ENCODE results near the gene SLC22A4. TPM values are rescaled to one million over a fixed set of nuclear protein-coding genes. Genes with fewer than 3 reads are reported as not detected.

The SLC22A4 gene
- total RNA-seq, 1 experiment from 2014 or later: 0.72 TPM

DNA sequence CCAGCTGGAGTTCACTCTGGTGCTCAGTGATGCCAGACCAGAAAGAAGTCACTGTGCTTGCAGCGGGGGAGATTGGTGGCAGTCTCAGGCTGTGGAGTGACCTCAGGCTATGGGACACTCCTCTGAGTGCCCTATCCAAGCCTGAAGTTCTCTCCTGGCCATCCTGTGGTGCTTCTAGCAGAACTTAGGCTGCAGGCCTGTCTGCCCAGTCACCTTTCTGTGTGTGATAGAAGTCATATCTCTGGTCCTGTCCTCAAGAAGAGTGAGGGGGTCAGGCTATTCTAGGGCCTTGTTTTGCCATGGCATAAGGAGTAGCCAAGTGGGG, 27.4 kb upstream of the SLC22A4 start:
- Mint-ChIP-seq H3K36me3 (ENCODE audit: insufficient read depth in 1 of 3, low read depth in 3 of 3) (0 out of 7 replicates have a peak, but pooled peaks cover 0 to 1% (median 0%) of the 10 kb centered on the region in 3 experiments), H3K27me3 (ENCODE audit: low read depth) (no peaks in the 10 kb centered on the region; the same call in 1 of the 2 replicates), H3K4me1 (peaks cover 6 to 12% of the 10 kb centered on the region in 2 experiments; a peak in 3 of 4 replicates), H3K4me3 (no peak overlapping the region), H3K9me3 (no peaks in the 10 kb centered on the region), H3K27ac (no peak overlapping the region)
- H3K4ac ChIP-seq (ENCODE audit: low read depth, low read length): no peak overlapping the region
- H2BK5ac ChIP-seq (ENCODE audit: insufficient read length, low read length): no peak overlapping the region
- H3K23ac ChIP-seq (ENCODE audit: insufficient read length, low read depth, low read length): no peak overlapping the region
- H2AK5ac ChIP-seq (ENCODE audit: insufficient read length, low read length): no peak overlapping the region
- H3K14ac ChIP-seq (ENCODE audit: insufficient read depth, low read length): no peak overlapping the region
- WGBS (ENCODE audit: extremely low coverage, insufficient read length, low lambda C conversion rate): no CpG with 5 or more reads among the region's 1 CpG
- H4K20me1 ChIP-seq (ENCODE audit: control insufficient read depth, insufficient read depth, insufficient read length): no peaks in the 10 kb centered on the region
- no peak overlapping the region for H4K5ac ChIP-seq (ENCODE audit: insufficient read length, low read depth, low read length)
- no peaks in the 10 kb centered on the region for H3K79me1 ChIP-seq (ENCODE audit: insufficient read depth, low read depth, low read length, poor library complexity, severe bottlenecking)
- no peak overlapping the region for H3K27ac ChIP-seq (ENCODE audit: insufficient read length, low read depth, low read length)
- H2BK15ac ChIP-seq (ENCODE audit: low read depth, low read length): no peak overlapping the region
- H2BK20ac ChIP-seq (ENCODE audit: low read depth, low read length, poor library complexity, severe bottlenecking): no peak overlapping the region
- H3K79me2 ChIP-seq (ENCODE audit: insufficient read depth, low read length): no peaks in the 10 kb centered on the region
- H3K9ac ChIP-seq (ENCODE audit: extremely low read depth, insufficient read length, low read length): no peak overlapping the region
- no peak overlapping the region for H2BK12ac ChIP-seq (ENCODE audit: insufficient read length, low read depth, low read length)
- DNase-seq: no peak
- no peak overlapping the region for H3K4me2 ChIP-seq (ENCODE audit: insufficient read depth, insufficient read length, low read length)
- H3K56ac ChIP-seq (ENCODE audit: insufficient read length, low read depth, low read length): no peak overlapping the region
- no peaks in the 10 kb centered on the region for H3K27me3 ChIP-seq (ENCODE audit: insufficient read depth, low read length)
- no peak overlapping the region for H4K91ac ChIP-seq (ENCODE audit: insufficient read length, low read depth, low read length)
- no peak overlapping the region for H2AFZ ChIP-seq (ENCODE audit: low read length)
- no peak overlapping the region for H2BK120ac ChIP-seq (ENCODE audit: low read depth, low read length, poor library complexity, severe bottlenecking)
- TF ChIP-seq, protein P1, sequence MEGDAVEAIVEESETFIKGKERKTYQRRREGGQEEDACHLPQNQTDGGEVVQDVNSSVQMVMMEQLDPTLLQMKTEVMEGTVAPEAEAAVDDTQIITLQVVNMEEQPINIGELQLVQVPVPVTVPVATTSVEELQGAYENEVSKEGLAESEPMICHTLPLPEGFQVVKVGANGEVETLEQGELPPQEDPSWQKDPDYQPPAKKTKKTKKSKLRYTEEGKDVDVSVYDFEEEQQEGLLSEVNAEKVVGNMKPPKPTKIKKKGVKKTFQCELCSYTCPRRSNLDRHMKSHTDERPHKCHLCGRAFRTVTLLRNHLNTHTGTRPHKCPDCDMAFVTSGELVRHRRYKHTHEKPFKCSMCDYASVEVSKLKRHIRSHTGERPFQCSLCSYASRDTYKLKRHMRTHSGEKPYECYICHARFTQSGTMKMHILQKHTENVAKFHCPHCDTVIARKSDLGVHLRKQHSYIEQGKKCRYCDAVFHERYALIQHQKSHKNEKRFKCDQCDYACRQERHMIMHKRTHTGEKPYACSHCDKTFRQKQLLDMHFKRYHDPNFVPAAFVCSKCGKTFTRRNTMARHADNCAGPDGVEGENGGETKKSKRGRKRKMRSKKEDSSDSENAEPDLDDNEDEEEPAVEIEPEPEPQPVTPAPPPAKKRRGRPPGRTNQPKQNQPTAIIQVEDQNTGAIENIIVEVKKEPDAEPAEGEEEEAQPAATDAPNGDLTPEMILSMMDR (conservative IDR thresholded peaks at IDR 0.05): no peak
- no peak overlapping the region for H4K8ac ChIP-seq (replicated peaks; ENCODE audit: insufficient read length, low read depth, low read length)
- H3K9me3 ChIP-seq (ENCODE audit: control insufficient read depth, low read depth, low read length): no peaks in the 10 kb centered on the region
- H3K23me2 ChIP-seq (ENCODE audit: insufficient read length, low read depth, low read length, poor library complexity, severe bottlenecking): no peaks in the 10 kb centered on the region
- H3T11ph ChIP-seq (ENCODE audit: low read length): no peak overlapping the region
- no peaks in the 10 kb centered on the region for H3K4me1 ChIP-seq (ENCODE audit: insufficient read depth, low read length)
- no peak overlapping the region for H3K18ac ChIP-seq (ENCODE audit: insufficient read length, low read depth, low read length)

Data from H9 (cell line).